KMS-11 (cell line): ENCODE data around the gene NDUFA6.

Experiments
- H2AFZ ChIP-seq: fragments of 200-600 bp; sonication (generic); 2 replicates; pipeline ENCODE4 v1.6.1; 2016; ENCODE audit warnings: antibody characterized with exemption, mixed run types, low read depth
- H3K27ac ChIP-seq: fragments of 200-600 bp; sonication (generic); 2 replicates; pipeline ENCODE4 v1.6.1; 2016; ENCODE audit warnings: mild to moderate bottlenecking, mixed run types
- H3K27me3 ChIP-seq: fragments of 200-600 bp; sonication (generic); 2 replicates; pipeline ENCODE4 v1.6.1; 2017; ENCODE audit warnings: mild to moderate bottlenecking, low read depth, mixed run types, moderate library complexity; ENCODE audit not compliant: insufficient read depth
- H3K36me3 ChIP-seq: fragments of 200-600 bp; sonication (generic); 2 replicates; pipeline ENCODE4 v1.6.1; 2017; ENCODE audit warnings: mild to moderate bottlenecking, mixed run types; ENCODE audit not compliant: insufficient read depth
- H3K4me1 ChIP-seq: fragments of 200-600 bp; sonication (generic); 2 replicates; pipeline ENCODE4 v1.6.1; 2016; ENCODE audit warnings: mild to moderate bottlenecking, low read depth, mixed run types; ENCODE audit not compliant: poor library complexity, severe bottlenecking
- H3K4me2 ChIP-seq: fragments of 200-600 bp; sonication (generic); 2 replicates; pipeline ENCODE4 v1.7.0; 2016; ENCODE audit warnings: mild to moderate bottlenecking, mixed run types
- H3K4me3 ChIP-seq: fragments of 200-600 bp; sonication (generic); IDR thresholded peaks from 2 replicates; pipeline ENCODE4 v1.6.1; 2017; ENCODE audit warnings: low read depth, low read length, mixed read lengths; ENCODE audit not compliant: insufficient read depth
- H3K79me2 ChIP-seq: fragments of 200-600 bp; sonication (generic); 2 replicates; pipeline ENCODE4 v1.6.1; 2016; ENCODE audit warnings: low read depth, mixed run types; ENCODE audit not compliant: insufficient read depth
- H3K9ac ChIP-seq: fragments of 200-600 bp; sonication (generic); 2 replicates; pipeline ENCODE4 v1.6.1; 2016; ENCODE audit warnings: mild to moderate bottlenecking, mixed run types
- H4K20me1 ChIP-seq: fragments of 200-600 bp; sonication (generic); 2 replicates; pipeline ENCODE4 v1.6.1; 2016; ENCODE audit warnings: mild to moderate bottlenecking, mixed run types; ENCODE audit not compliant: insufficient read depth
- TF ChIP-seq, protein P1 (sequence below): fragments of 200-600 bp; sonication (generic); conservative IDR thresholded peaks from 2 replicates; pipeline ENCODE4 v1.6.1; 2017; ENCODE audit warnings: low read depth, mild to moderate bottlenecking, antibody characterized with exemption, low read length, moderate library complexity, mixed read lengths

Gene NDUFA6

DNA sequence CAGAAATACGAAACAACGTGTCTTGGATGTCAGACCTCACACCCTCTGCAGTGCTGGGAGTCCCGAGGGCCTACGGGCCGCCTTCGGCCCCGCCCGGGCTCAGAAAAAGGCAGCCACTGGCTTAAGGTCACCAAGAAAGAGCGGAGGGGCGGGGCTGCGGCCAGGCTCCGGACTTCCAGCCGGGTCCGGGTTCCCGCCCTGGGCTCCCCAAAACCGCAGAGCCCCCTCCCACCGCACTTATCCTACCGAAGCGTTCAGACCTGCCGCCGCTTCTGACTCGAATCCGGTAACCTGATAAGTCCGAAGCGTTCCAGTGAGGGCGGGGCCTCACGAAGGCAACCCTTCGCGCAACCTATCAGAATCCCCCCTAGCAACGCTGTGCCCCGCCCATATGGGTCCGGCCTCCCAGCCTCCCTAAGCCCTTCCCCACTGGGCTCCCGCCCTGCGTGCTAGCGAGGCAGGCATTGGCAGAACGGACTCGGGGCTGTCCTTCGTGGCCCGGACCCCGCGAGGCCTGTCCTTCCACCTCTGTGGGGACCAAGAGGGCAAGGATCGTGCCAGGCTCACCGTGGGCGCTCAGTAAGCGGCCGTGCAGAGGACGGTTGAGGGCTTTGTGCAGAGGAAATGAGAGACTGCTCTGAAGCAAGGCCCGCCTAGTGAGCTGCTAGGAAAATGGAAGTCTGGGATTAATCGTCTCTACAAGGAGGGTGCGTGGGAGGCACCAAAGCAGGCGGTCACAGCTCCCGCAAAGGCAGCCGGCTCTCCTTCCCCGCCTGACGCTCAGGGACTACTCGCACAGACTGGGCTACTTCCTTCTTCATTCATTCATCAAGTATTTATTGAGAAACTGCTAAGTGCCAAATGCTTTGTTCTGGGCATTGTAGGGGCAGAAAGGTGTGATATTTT is 19.8 kb downstream of the NDUFA6 start, which contains the start of gene NAGA:
Gene NAGA, minus strand, starts transcription at position 296 of the 906 bp plus-strand sequence. CDS start 515 bp downstream, outside the sequence.
- Histone ChIP-seq H4K20me1 (no peaks in the 10 kb centered on the region), H3K36me3 (no peaks in the 10 kb centered on the region), H3K27me3 (no peaks in the 10 kb centered on the region), H2AFZ (peak within 1 kb of the TSS; percentile 85), H3K4me2 (peak within 1 kb of the TSS; percentile 65), H3K4me3 (peak within 1 kb of the TSS; percentile 36), H3K9ac (peak within 1 kb of the TSS; percentile 57), H3K27ac (peak within 1 kb of the TSS; percentile 63), H3K79me2 (no peaks in the 10 kb centered on the region), H3K4me1 (peaks cover 14% of the 10 kb centered on the region)
- TF ChIP-seq, protein P1, sequence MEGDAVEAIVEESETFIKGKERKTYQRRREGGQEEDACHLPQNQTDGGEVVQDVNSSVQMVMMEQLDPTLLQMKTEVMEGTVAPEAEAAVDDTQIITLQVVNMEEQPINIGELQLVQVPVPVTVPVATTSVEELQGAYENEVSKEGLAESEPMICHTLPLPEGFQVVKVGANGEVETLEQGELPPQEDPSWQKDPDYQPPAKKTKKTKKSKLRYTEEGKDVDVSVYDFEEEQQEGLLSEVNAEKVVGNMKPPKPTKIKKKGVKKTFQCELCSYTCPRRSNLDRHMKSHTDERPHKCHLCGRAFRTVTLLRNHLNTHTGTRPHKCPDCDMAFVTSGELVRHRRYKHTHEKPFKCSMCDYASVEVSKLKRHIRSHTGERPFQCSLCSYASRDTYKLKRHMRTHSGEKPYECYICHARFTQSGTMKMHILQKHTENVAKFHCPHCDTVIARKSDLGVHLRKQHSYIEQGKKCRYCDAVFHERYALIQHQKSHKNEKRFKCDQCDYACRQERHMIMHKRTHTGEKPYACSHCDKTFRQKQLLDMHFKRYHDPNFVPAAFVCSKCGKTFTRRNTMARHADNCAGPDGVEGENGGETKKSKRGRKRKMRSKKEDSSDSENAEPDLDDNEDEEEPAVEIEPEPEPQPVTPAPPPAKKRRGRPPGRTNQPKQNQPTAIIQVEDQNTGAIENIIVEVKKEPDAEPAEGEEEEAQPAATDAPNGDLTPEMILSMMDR: no peak

DNA sequence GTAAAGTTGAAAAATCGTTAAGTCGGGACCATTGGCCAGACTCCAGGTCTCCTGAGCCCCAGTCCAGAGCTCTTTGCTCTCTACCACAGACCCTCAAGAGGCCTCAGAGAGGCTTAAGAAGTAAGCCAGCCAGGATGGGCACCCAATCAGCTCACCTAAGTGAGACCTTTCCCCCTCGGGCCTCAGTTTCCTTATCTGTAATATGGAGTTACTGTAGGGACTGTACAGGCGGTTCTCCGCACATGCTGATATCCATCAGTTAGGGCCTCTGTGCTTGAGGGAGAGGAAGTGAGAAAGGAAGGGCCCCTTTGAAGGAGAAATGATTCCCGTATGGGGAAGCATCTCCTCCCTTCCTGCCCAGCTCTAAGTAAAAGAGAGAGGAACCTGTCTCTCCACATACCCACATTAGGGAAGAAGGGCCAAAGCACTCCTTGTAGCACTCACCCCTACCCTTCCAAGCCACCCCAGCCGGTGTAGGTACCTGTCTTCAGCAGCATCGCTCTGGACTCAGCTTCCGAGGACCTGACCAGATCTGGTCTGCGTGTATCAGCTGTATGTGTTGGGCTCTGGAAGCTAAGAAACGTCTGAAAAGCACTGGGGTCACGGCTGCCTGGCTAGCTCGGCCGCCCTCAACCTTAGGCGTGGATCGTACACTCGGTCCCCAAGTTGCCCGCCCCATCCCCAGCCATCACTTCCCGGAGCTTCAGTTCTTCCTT is 20.6 kb downstream of the NDUFA6 start:
- Histone ChIP-seq H3K4me2 (peak overlapping the region; percentile 65), H3K9ac (peak overlapping the region; percentile 57), H3K27me3 (no peaks in the 10 kb centered on the region), H3K36me3 (no peaks in the 10 kb centered on the region), H3K4me3 (peak overlapping the region; percentile 36), H2AFZ (peak overlapping the region; percentile 85), H3K27ac (peak overlapping the region; percentile 63), H3K4me1 (peaks cover 14% of the 10 kb centered on the region), H3K79me2 (no peaks in the 10 kb centered on the region), H4K20me1 (no peaks in the 10 kb centered on the region)
- TF ChIP-seq, protein P1: no peak

DNA sequence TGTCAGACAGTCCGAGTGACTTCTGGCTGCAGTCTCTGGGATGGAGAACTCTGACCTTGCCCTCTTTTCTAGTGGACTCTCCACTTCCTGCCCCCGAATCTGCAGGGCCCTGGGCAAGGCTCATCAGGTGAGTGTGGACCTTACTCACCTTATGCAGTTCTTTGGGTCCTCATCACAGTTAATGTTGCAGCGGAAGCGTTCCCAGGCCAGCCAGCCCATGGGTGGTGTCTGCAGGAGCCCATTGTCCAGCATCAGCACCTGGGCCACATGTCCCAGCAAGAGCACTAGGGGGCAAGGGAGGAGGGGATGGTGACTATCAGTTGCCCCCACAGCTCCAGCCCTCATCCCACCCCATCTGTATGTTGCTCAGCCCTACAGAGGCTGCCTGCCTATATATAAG is 22.3 kb downstream of the NDUFA6 start:
- H2AFZ ChIP-seq: no peak overlapping the region

DNA sequence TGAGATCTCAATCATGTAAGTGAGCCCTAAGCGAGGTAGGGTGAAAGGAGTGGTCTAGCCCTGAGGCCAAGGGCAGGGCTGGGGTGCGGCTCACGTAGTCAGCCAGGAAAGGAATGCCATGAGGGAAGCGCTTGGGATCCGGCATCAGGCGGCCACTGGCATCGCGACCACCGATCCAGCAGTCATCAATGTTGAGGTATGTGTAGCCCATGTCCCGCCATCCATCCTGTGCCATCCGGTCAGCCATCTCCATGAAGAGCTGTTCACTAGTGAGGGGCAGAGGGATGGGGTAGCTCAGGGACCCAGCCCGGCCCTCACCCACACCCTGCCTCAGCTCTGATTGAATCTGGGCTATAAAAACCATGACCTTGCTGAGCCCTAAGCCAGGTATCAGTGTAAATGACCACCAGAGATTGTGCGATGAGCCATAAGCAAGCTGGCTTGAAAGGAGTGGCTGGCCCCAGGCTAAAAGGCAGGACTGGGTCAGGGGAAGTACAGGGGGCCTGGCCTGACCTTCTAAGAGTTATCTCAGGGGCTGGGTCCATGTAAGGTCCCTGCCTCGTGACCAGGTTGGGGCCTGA is 22.8 kb downstream of the NDUFA6 start:
- no peaks in the 10 kb centered on the region for H3K27me3 ChIP-seq
- no peak overlapping the region for H3K27ac ChIP-seq
- no peaks in the 10 kb centered on the region for H3K36me3 ChIP-seq
- H4K20me1 ChIP-seq: no peaks in the 10 kb centered on the region
- TF ChIP-seq, protein P1: no peak
- no peak overlapping the region for H2AFZ ChIP-seq
- H3K79me2 ChIP-seq: no peaks in the 10 kb centered on the region
- H3K9ac ChIP-seq: no peak overlapping the region
- H3K4me2 ChIP-seq: no peak overlapping the region
- H3K4me1 ChIP-seq: peaks cover 14% of the 10 kb centered on the region
- no peak overlapping the region for H3K4me3 ChIP-seq

More for the DNA sequence above, 22.3 kb downstream of the NDUFA6 start:
- no peaks in the 10 kb centered on the region for H3K79me2 ChIP-seq
- TF ChIP-seq, protein P1: no peak
- no peaks in the 10 kb centered on the region for H3K27me3 ChIP-seq
- H4K20me1 ChIP-seq: no peaks in the 10 kb centered on the region
- H3K36me3 ChIP-seq: no peaks in the 10 kb centered on the region
- H3K27ac ChIP-seq: no peak overlapping the region
- H3K4me1 ChIP-seq: peaks cover 14% of the 10 kb centered on the region
- no peak overlapping the region for H3K4me3 ChIP-seq
- H3K4me2 ChIP-seq: no peak overlapping the region
- no peak overlapping the region for H3K9ac ChIP-seq
